ENCODE data around the gene QSER1. TPM values are rescaled to one million over a fixed set of nuclear protein-coding genes. Genes with fewer than 3 reads are reported as not detected.

The QSER1 gene
- total and polyA plus RNA-seq, 9 of the 15 experiments (the other 6 are each of a cell fraction or from before 2014, with no cell fraction given): 5.8 to 33.6 (median 22.3) TPM

- TF ChIP-seq GATA2 (CRISPR knock-in tag; IDR thresholded peaks at IDR 0.05): no peak
- no peak for TF ChIP-seq MED1 (CRISPR knock-in tag; IDR thresholded peaks at IDR 0.05; ENCODE audit: borderline replicate concordance)
- no peak for TF ChIP-seq CLOCK (CRISPR knock-in tag; IDR thresholded peaks at IDR 0.05; ENCODE audit: borderline replicate concordance)
- no peak for TF ChIP-seq ETS2 (tag; IDR thresholded peaks at IDR 0.05; ENCODE audit: borderline replicate concordance, poor library complexity, severe bottlenecking)
- peak; percentile 32 to 54; a peak in 2 of 4 replicates for TF ChIP-seq MNT (conservative IDR thresholded peaks at IDR 0.05)
- peak; percentile 44 for TF ChIP-seq CTCFL (IDR thresholded peaks at IDR 0.05; ENCODE audit: borderline replicate concordance, insufficient read depth, low read depth, low read length, poor library complexity, severe bottlenecking)
- no peak for TF ChIP-seq PHF21A (IDR thresholded peaks at IDR 0.05; ENCODE audit: borderline replicate concordance, low read depth)
- no peak for TF ChIP-seq RHOXF2B (CRISPR knock-in tag; conservative IDR thresholded peaks at IDR 0.05)
- no peak for TF ChIP-seq IRF2 (CRISPR knock-in tag; IDR thresholded peaks at IDR 0.05)
- no peak for TF ChIP-seq SMAD1 (IDR thresholded peaks at IDR 0.05; ENCODE audit: low read depth, low read length, partially characterized antibody)
- no peak for TF ChIP-seq DNMT1 (IDR thresholded peaks at IDR 0.05)
- TF ChIP-seq PCBP1 (IDR thresholded peaks at IDR 0.05; ENCODE audit: low read depth, low read length, poor library complexity, severe bottlenecking): peak; percentile 77
- TF ChIP-seq KDM2B (CRISPR knock-in tag; IDR thresholded peaks at IDR 0.05): no peak
- TF ChIP-seq NR1H2 (CRISPR knock-in tag; IDR thresholded peaks at IDR 0.05): no peak
- TF ChIP-seq ZBTB1 (CRISPR knock-in tag; IDR thresholded peaks at IDR 0.05; ENCODE audit: borderline replicate concordance, low read depth): peak; percentile 49; the same call in 1 of the 2 replicates
- TF ChIP-seq KLF16 (IDR thresholded peaks at IDR 0.05): no peak
- no peak for TF ChIP-seq ZNF140 (CRISPR knock-in tag; IDR thresholded peaks at IDR 0.05)
- TF ChIP-seq ZC3H8 (IDR thresholded peaks at IDR 0.05): no peak
- TF ChIP-seq SRSF9 (IDR thresholded peaks at IDR 0.05; ENCODE audit: borderline replicate concordance, low read depth, low read length): no peak
- TF ChIP-seq RBM17 (IDR thresholded peaks at IDR 0.05; ENCODE audit: borderline replicate concordance, low read depth, low read length): no peak
- TF ChIP-seq FOXK2 (conservative IDR thresholded peaks at IDR 0.05 in 1 of 2, IDR thresholded peaks at IDR 0.05 in 1 of 2; ENCODE audit: low read depth in 2 of 2): no peak
- no peak for TF ChIP-seq GABPB2 (CRISPR knock-in tag; conservative IDR thresholded peaks at IDR 0.05)
Observed at GRCh38 chr11:32893343-32894148, 935 bp downstream of the QSER1 start (continued).
